ENCODE measurements around the gene MAP3K20. TPM values are rescaled to one million over a fixed set of nuclear protein-coding genes. Genes with fewer than 3 reads are reported as not detected.
"Not testable (repeated sequence)": the region's sequence is repeated elsewhere in the genome, so short reads cannot be mapped to it uniquely, and the experiment has no call there.

The MAP3K20 gene
- total and polyA plus RNA-seq, 2 of the 8 experiments (the other 6 are each of a cell fraction or from before 2014, with no cell fraction given): 3.1 to 11.1 TPM

DNA sequence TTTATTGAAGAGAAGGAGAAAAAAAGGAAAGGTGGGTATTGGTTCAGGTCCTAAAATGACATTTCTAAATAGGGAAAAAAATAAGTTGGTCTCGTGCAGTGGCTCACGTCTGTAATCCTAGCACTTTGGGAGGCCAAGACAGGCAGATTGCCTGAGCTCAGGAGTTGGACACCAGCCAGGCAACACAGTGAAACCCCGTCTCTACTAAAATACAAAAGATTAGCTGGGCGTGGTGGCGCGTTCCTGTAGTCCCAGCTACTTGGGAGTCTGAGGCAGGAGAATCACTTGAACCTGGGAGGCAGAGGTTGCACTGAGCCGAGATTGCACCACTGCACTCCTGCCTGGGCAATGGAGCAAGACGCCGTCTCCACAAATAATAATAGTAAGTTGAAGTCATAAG lies 131.5 kb downstream of the MAP3K20 start:
- not testable (repeated sequence) for FAIRE-seq
- CTCF ChIA-PET (ENCODE audit: partially characterized antibody): interaction anchor here (0.5 to 14.7 kb wide), 6 partner anchors 9 to 853 kb away, joined by 3 to 227 read pairs (median 3); no protein-coding TSS in a partner anchor

More for the DNA sequence above, 131.5 kb downstream of the MAP3K20 start:
- H3K27ac ChIP-seq (ENCODE audit: low read depth, low read length); H3K14ac ChIP-seq (ENCODE audit: insufficient read length); H4K8ac ChIP-seq (ENCODE audit: extremely low read depth, insufficient read depth, low read length); H3K27me3 ChIP-seq (replicated peaks in 1 of 4; ENCODE audit: control insufficient read depth in 3 of 4, extremely low read depth in 1 of 4, insufficient read depth in 3 of 4, low read length in 3 of 4); POLR2A ChIA-PET (ENCODE audit: partially characterized antibody); H2BK5ac ChIP-seq (ENCODE audit: low read depth, low read length); H2BK120ac ChIP-seq (replicated peaks; ENCODE audit: low read depth, low read length); H3K4me2 ChIP-seq (ENCODE audit: insufficient read depth in 1 of 2, low read depth in 2 of 2, low read length in 2 of 2); H3K9ac ChIP-seq (replicated peaks in 1 of 4; ENCODE audit: extremely low read depth in 1 of 4, low read depth in 3 of 4, low read length in 3 of 4); H2BK20ac ChIP-seq (ENCODE audit: low read length); H2BK15ac ChIP-seq (ENCODE audit: low read length); H3K4me3 ChIP-seq (ENCODE audit: extremely low read depth in 1 of 4, insufficient read depth in 2 of 4, low read depth in 3 of 4, low read length in 4 of 4); H4K91ac ChIP-seq (replicated peaks; ENCODE audit: insufficient read length, low read length); H3K4me1 ChIP-seq (replicated peaks in 1 of 4; ENCODE audit: control insufficient read depth in 3 of 4, insufficient read depth in 4 of 4, low read length in 3 of 4); H3K23me2 ChIP-seq (ENCODE audit: low read depth, low read length); H3K79me2 ChIP-seq (ENCODE audit: control insufficient read depth in 1 of 2, insufficient read depth in 2 of 2, low read length in 2 of 2); H3K56ac ChIP-seq (replicated peaks; ENCODE audit: insufficient read length, low read depth, low read length); H2BK12ac ChIP-seq (ENCODE audit: low read depth, low read length); DNase-seq (ENCODE audit: low read depth in 1 of 2, low spot score in 2 of 2); H2AK5ac ChIP-seq (ENCODE audit: low read depth, low read length); H3K18ac ChIP-seq (ENCODE audit: extremely low read depth, low read length); H3K4ac ChIP-seq (replicated peaks; ENCODE audit: insufficient read length, low read depth, low read length); H3K9me3 ChIP-seq (ENCODE audit: insufficient read depth in 2 of 2, low read depth in 1 of 2, low read length in 1 of 2); H4K20me1 ChIP-seq (replicated peaks in 1 of 2; ENCODE audit: control insufficient read depth in 1 of 2, insufficient read depth in 2 of 2, low read length in 2 of 2); H2AFZ ChIP-seq (ENCODE audit: low read length); H4K5ac ChIP-seq (ENCODE audit: insufficient read length, low read depth, low read length); H3K79me1 ChIP-seq (ENCODE audit: low read depth, low read length); H3K36me3 ChIP-seq (ENCODE audit: control insufficient read depth in 2 of 4, insufficient read depth in 4 of 4, low read length in 3 of 4); H3K23ac ChIP-seq (ENCODE audit: insufficient read length): not testable (repeated sequence)
- WGBS, 2 experiments (ENCODE audit: extremely low coverage in 1 of 2, insufficient coverage in 1 of 2, insufficient read length in 1 of 2, insufficient replicate concordance in 2 of 2, low coverage in 1 of 2, low lambda C conversion rate in 2 of 2, missing lambda C conversion rate in 1 of 2): 97% methylated on average over 9 of the region's 9 CpGs; no CpG with 5 or more reads in 1 of the 2 experiments

Data from H1 (cell line).